Osteocyte (in vitro differentiated cells): ENCODE measurements around the gene CALHM3. TPM values are rescaled to one million over a fixed set of nuclear protein-coding genes. Genes with fewer than 3 reads are reported as not detected.
A peak's percentile ranks its signal among the peaks of the same experiment; 100 is the strongest.

ENCODE experiments used
- DNase-seq: peaks from one replicate; pipeline ENCODE4 v3.0.0; 2021; ENCODE audit warnings: mixed read lengths; ENCODE audit not compliant: unreplicated experiment; ENCODE audit errors: extremely low spot score
- H3K27ac Mint-ChIP-seq: one replicate; pipeline ENCODE4 v1.8.0; 2021; ENCODE audit warnings: mild to moderate bottlenecking, mixed read lengths; ENCODE audit not compliant: unreplicated experiment
- H3K27me3 Mint-ChIP-seq: one replicate; pipeline ENCODE4 v1.8.0; 2021; ENCODE audit warnings: mixed read lengths; ENCODE audit not compliant: unreplicated experiment
- H3K36me3 Mint-ChIP-seq: one replicate; pipeline ENCODE4 v1.8.0; 2021; ENCODE audit warnings: mixed read lengths; ENCODE audit not compliant: unreplicated experiment
- H3K4me1 Mint-ChIP-seq: one replicate; pipeline ENCODE4 v1.8.0; 2021; ENCODE audit warnings: mixed read lengths; ENCODE audit not compliant: unreplicated experiment
- H3K4me3 Mint-ChIP-seq: one replicate; pipeline ENCODE4 v1.8.0; 2021; ENCODE audit warnings: mild to moderate bottlenecking, moderate library complexity, mixed read lengths; ENCODE audit not compliant: unreplicated experiment
- H3K9me3 Mint-ChIP-seq: one replicate; pipeline ENCODE4 v1.8.0; 2021; ENCODE audit warnings: mixed read lengths; ENCODE audit not compliant: unreplicated experiment
- CTCF ChIP-seq: fragments of 200-600 bp; sonication (generic); IDR thresholded peaks from 2 replicates; pipeline ENCODE4 v1.5.0; 2021; ENCODE audit warnings: antibody characterized with exemption, mild to moderate bottlenecking, moderate library complexity
- total RNA-seq: library from RNA; stranded (reverse); gene quantifications from 2 replicates; pipeline ENCODE4 v1.2.1, GENCODE V29; 2021

Gene CALHM3
- total RNA-seq, 1 donor from 2014 or later: not detected

- H3K4me3 Mint-ChIP-seq: no peak overlapping the region
- H3K4me1 Mint-ChIP-seq: peaks cover 41% of the 10 kb centered on the region
- H3K27ac Mint-ChIP-seq: peak overlapping the region; percentile 70
- no peak for TF ChIP-seq CTCF
- H3K27me3 Mint-ChIP-seq: no peaks in the 10 kb centered on the region
- H3K9me3 Mint-ChIP-seq: no peaks in the 10 kb centered on the region
- H3K36me3 Mint-ChIP-seq: peaks cover 20% of the 10 kb centered on the region
- DNase-seq: no peak
These were observed 29.6 kb downstream of the CALHM3 start for GRCh38 chr10:103449208-103450144.

- no peak for DNase-seq
- no peaks in the 10 kb centered on the region for H3K27me3 Mint-ChIP-seq
- peaks cover 41% of the 10 kb centered on the region for H3K4me1 Mint-ChIP-seq
- H3K4me3 Mint-ChIP-seq: no peak overlapping the region
- no peak for TF ChIP-seq CTCF
- H3K27ac Mint-ChIP-seq: peak overlapping the region; percentile 45
- peaks cover 27% of the 10 kb centered on the region for H3K36me3 Mint-ChIP-seq
- H3K9me3 Mint-ChIP-seq: no peaks in the 10 kb centered on the region
These were observed 30.3 kb downstream of the CALHM3 start for GRCh38 chr10:103448746-103449145.

- DNase-seq: no peak
- Mint-ChIP-seq H3K36me3 (peaks cover 38% of the 10 kb centered on the region), H3K4me1 (peaks cover 41% of the 10 kb centered on the region), H3K9me3 (no peaks in the 10 kb centered on the region), H3K27ac (no peak overlapping the region), H3K27me3 (no peaks in the 10 kb centered on the region), H3K4me3 (no peak overlapping the region)
- no peak for TF ChIP-seq CTCF
These were observed 31.9 kb downstream of the CALHM3 start for GRCh38 chr10:103447187-103447586.

GRCh38 chr10:103445767-103446567 is 33.1 kb downstream of the CALHM3 start:
- peaks cover 40% of the 10 kb centered on the region for H3K4me1 Mint-ChIP-seq
- H3K9me3 Mint-ChIP-seq: no peaks in the 10 kb centered on the region
- TF ChIP-seq CTCF: no peak
- no peak overlapping the region for H3K27ac Mint-ChIP-seq
- H3K36me3 Mint-ChIP-seq: peaks cover 47% of the 10 kb centered on the region
- DNase-seq: no peak
- H3K27me3 Mint-ChIP-seq: no peaks in the 10 kb centered on the region
- no peak overlapping the region for H3K4me3 Mint-ChIP-seq

- Mint-ChIP-seq H3K27ac (no peak overlapping the region), H3K4me3 (no peak overlapping the region), H3K4me1 (peaks cover 34% of the 10 kb centered on the region), H3K9me3 (no peaks in the 10 kb centered on the region), H3K36me3 (peaks cover 48% of the 10 kb centered on the region), H3K27me3 (no peaks in the 10 kb centered on the region)
- TF ChIP-seq CTCF: no peak
- no peak for DNase-seq
These were observed 33.7 kb downstream of the CALHM3 start for GRCh38 chr10:103445366-103445765.
